ENCODE results near the gene NRG2. TPM values are rescaled to one million over a fixed set of nuclear protein-coding genes. Genes with fewer than 3 reads are reported as not detected.

Gene NRG2
- total RNA-seq, 2 donors from 2014 or later: 6.6 to 11.1 TPM

DNA sequence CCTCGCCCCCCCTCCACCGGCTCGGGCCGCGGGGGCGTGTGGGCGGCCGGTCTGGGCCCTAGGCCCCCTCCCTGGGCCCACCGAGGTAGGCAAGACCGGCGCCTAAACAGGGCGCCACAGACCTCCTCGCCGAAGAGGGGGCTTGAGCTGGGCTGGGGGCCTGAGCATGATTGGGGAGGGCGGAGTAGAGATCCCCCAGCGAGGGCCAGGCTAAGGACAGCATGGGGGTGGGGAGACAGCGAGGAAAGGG is 138.6 kb downstream of the NRG2 start:
- no peaks in the 10 kb centered on the region for H3K4me1 ChIP-seq (replicated peaks)
- peaks cover 4% of the 10 kb centered on the region for H3K27me3 ChIP-seq (replicated peaks; ENCODE audit: insufficient read depth)
- WGBS: 1% methylated on average over 10 of the region's 17 CpGs
- intact Hi-C loops (cut with DNase I): no loop called here
- H3K27ac ChIP-seq: peak overlapping the region in 1 of 2 donors; percentile 10
- H3K36me3 ChIP-seq: no peaks in the 10 kb centered on the region
- no peaks in the 10 kb centered on the region for H3K9me3 ChIP-seq
- TF ChIP-seq POLR2AphosphoS5 (IDR thresholded peaks at IDR 0.05): no peak
- TF ChIP-seq, protein P1, sequence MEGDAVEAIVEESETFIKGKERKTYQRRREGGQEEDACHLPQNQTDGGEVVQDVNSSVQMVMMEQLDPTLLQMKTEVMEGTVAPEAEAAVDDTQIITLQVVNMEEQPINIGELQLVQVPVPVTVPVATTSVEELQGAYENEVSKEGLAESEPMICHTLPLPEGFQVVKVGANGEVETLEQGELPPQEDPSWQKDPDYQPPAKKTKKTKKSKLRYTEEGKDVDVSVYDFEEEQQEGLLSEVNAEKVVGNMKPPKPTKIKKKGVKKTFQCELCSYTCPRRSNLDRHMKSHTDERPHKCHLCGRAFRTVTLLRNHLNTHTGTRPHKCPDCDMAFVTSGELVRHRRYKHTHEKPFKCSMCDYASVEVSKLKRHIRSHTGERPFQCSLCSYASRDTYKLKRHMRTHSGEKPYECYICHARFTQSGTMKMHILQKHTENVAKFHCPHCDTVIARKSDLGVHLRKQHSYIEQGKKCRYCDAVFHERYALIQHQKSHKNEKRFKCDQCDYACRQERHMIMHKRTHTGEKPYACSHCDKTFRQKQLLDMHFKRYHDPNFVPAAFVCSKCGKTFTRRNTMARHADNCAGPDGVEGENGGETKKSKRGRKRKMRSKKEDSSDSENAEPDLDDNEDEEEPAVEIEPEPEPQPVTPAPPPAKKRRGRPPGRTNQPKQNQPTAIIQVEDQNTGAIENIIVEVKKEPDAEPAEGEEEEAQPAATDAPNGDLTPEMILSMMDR (IDR thresholded peaks at IDR 0.05): no peak
- TF ChIP-seq POLR2A (IDR thresholded peaks at IDR 0.05): no peak
- DNase-seq (ENCODE audit: low spot score): no peak
- H3K4me3 ChIP-seq: peak overlapping the region; percentile 36 to 47

DNA sequence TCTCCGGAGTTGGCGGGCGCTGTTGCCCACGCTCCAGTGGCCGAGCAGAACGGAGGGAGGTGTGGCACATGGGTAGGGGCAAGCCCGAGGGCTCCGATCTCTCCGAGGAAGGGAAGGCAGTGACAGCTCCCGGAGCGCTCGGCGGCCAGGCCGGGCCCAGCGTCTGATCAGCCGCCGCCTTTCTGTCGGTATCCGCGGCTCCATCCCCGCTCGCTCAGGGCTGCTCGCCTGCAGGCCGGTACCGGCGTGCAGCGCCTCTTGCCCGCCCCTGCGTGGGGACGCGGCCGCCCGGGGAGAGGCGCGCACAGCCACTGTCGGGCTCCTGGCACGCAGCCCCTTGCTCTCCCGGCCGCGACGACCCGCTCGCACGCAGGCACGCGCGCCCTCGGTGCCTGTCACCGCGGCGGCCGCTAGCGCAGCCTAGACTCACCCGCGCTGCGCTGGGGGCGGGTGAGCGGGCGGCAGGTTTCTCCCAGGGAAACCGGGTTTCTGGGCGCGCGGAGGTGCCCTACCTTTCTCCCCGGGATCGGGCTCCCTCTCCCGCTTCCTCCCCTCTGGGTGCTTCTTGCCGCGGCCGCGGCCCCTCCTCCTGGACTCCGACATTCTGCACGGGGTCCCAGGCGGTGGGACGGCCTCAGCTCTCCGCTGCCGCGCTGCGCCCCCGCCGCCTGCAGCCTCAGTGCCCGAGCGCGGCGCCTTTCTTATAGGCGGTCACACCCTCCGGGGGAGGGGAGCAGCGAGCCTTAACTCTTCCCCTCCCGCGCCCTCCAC is 139.1 kb downstream of the NRG2 start:
- H3K27ac ChIP-seq: peak overlapping the region in 1 of 2 donors; percentile 10
- no peaks in the 10 kb centered on the region for H3K9me3 ChIP-seq
- peaks cover 4% of the 10 kb centered on the region for H3K27me3 ChIP-seq (replicated peaks; ENCODE audit: insufficient read depth)
- DNase-seq (ENCODE audit: low spot score): peak; percentile 28
- no peaks in the 10 kb centered on the region for H3K36me3 ChIP-seq
- 1% methylated on average over 68 of the region's 89 CpGs for WGBS
- H3K4me1 ChIP-seq (replicated peaks): no peaks in the 10 kb centered on the region
- intact Hi-C loops (cut with DNase I): no loop called here
- TF ChIP-seq POLR2AphosphoS5 (IDR thresholded peaks at IDR 0.05): peak; percentile 52
- TF ChIP-seq, protein P1 (IDR thresholded peaks at IDR 0.05): no peak
- TF ChIP-seq POLR2A (IDR thresholded peaks at IDR 0.05): peak; percentile 71
- H3K4me3 ChIP-seq: peak overlapping the region; percentile 36 to 47

DNA sequence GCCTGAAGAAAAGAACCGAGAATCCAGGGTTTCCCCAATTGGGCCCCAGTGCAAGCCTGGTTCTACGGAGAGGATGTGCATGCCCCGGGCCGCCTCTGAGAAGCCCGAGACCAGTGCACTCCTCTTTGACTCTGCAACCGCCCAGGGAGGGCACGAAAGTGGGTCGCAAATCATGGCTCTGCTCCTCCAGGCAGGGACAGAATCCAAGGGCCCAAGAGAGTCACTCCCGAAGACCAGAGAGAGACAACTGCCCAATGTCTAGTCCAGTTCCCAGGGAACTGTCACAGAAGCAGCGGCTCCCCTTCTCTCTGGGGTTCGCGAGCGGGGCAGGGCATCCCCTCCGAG is 139.7 kb downstream of the NRG2 start:
- Histone ChIP-seq H3K4me1 (replicated peaks) (no peaks in the 10 kb centered on the region), H3K36me3 (no peaks in the 10 kb centered on the region), H3K9me3 (no peaks in the 10 kb centered on the region), H3K27ac (no peak overlapping the region), H3K4me3 (peak overlapping the region; percentile 36 to 47), H3K27me3 (replicated peaks; ENCODE audit: insufficient read depth) (peaks cover 4% of the 10 kb centered on the region)
- intact Hi-C loops (cut with DNase I): no loop called here
- 13% methylated on average over 14 of the region's 14 CpGs for WGBS
- no peak for TF ChIP-seq POLR2A (IDR thresholded peaks at IDR 0.05)
- TF ChIP-seq POLR2AphosphoS5 (IDR thresholded peaks at IDR 0.05): no peak
- TF ChIP-seq, protein P1 (IDR thresholded peaks at IDR 0.05): no peak
- no peak for DNase-seq (ENCODE audit: low spot score)

DNA sequence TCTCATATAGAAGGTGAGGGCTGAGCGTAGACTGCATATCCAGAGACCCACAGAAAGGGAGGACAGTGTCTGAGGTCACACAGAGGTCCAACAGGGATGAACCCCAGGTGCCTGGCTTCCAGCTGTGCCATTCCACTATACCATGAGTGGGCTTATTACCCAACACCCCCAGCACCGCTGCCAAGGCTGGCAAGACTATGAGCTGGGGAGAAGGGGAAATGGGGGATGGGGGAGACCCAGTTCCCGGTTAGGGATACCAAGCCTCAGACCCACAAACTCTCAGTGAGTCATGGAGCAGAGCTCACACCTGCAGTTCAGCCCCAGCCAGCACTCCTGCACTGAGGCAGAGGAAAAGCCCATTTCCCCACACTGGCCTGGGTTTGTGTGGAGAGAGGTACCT is 141.1 kb downstream of the NRG2 start:
- no peak for DNase-seq (ENCODE audit: low spot score)
- H3K27me3 ChIP-seq (replicated peaks; ENCODE audit: insufficient read depth): peaks cover 4% of the 10 kb centered on the region
- intact Hi-C loops (cut with DNase I): no loop called here

DNA sequence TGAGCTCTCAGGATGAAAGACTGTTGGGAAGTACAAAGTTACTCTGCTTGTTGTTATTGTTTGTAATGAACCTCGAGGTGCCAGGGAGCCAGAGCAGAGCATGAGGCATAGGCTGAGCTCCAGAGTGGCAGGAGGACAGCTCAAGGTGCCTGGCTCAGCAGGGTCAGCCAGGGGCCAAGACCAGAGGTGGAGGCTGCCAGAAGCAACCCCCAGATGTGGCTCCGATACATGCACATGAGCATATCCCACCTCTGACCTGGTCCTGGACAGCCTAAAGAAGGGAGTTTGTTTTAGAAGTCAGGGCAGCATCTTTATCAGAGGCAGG is 141.9 kb downstream of the NRG2 start:
- H3K36me3 ChIP-seq: no peaks in the 10 kb centered on the region
- 79% methylated on average over 2 of the region's 2 CpGs for WGBS
- DNase-seq (ENCODE audit: low spot score): no peak
- TF ChIP-seq POLR2A (IDR thresholded peaks at IDR 0.05): no peak
- TF ChIP-seq, protein P1 (IDR thresholded peaks at IDR 0.05): no peak
- TF ChIP-seq POLR2AphosphoS5 (IDR thresholded peaks at IDR 0.05): no peak
- no peaks in the 10 kb centered on the region for H3K9me3 ChIP-seq
- intact Hi-C loops (cut with DNase I): no loop called here
- no peaks in the 10 kb centered on the region for H3K4me1 ChIP-seq (replicated peaks)
- H3K27me3 ChIP-seq (replicated peaks; ENCODE audit: insufficient read depth): peaks cover 4% of the 10 kb centered on the region
- no peak overlapping the region for H3K4me3 ChIP-seq
- H3K27ac ChIP-seq: no peak overlapping the region

More for the DNA sequence above, 141.1 kb downstream of the NRG2 start:
- H3K4me1 ChIP-seq (replicated peaks): no peaks in the 10 kb centered on the region
- no peak overlapping the region for H3K27ac ChIP-seq
- TF ChIP-seq POLR2A (IDR thresholded peaks at IDR 0.05): no peak
- TF ChIP-seq, protein P1 (IDR thresholded peaks at IDR 0.05): no peak
- no peak for TF ChIP-seq POLR2AphosphoS5 (IDR thresholded peaks at IDR 0.05)
- H3K9me3 ChIP-seq: no peaks in the 10 kb centered on the region
- WGBS: 93% methylated on average over 3 of the region's 3 CpGs
- H3K4me3 ChIP-seq: no peak overlapping the region
- H3K36me3 ChIP-seq: no peaks in the 10 kb centered on the region

Measured in prostate gland (tissue), 2 donors.